HG03354 (cell line): ENCODE data around the gene RPH3AL.

Experiments
- ATAC-seq: cut with Tn5 transposase; IDR thresholded peaks from one replicate; pipeline ENCODE4 v1.9.1; 2021; ENCODE audit warnings: mild to moderate bottlenecking; ENCODE audit not compliant: unreplicated experiment, poor library complexity, severe bottlenecking

Gene RPH3AL

DNA sequence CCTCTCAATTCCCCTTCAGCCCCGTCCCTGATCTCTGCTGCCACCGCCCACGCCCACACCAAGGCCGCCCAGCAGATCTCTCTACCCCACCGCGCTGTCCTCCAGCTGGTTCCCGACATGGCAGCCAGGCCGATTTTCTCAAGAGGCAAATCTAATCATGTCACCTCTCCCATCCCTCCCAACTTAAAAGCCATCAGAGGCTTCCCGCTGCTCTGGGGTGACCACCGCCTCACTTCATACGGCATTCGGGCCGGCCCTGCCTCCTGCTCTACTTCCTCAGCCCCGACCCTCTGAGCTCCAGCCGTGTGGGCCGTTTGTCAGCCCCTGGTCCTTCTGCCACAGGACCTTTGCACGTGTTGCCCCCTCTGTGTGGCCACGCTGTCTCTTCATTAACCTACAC, 63.2 kb downstream of the RPH3AL start:
- no peak for ATAC-seq

- no peak for ATAC-seq
Observed at GRCh38 chr17:288802-289356, 63.7 kb downstream of the RPH3AL start.

- ATAC-seq = no peak
Observed at GRCh38 chr17:286571-286970, 66.0 kb downstream of the RPH3AL start.

GRCh38 chr17:285751-286422, 66.7 kb downstream of the RPH3AL start:
- ATAC-seq = no peak

DNA sequence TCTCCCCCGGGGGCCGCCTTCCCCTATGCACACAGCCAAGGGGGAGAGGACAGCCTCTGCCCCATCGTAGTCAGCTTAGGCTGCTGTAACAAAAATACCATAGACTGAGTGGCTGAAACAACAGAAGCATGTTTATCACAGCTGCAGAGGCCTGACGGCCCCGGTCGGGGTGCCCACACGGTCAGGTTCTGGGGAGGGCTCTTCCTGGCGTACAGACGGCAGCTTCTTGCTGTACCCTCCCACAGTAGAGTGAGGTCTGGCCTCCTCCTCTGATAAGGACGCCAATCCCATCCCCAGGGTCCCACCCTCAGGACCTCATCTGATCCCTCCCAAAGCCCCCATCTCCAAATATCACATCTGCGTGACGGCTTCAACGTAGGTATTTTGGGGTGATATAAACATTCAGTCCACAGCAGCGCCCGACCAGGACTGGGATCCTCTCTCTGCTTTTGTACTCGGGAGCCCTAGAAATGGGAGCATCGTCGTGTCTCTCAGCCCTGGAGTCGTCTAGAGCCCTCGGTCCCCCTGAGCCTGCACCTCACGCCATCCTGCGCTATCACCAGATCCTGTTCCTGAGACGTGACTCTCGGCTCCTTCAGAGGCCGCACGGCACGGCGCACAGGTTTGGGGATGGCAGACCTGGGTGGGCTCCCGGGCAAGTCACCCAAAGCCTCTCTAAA, 67.8 kb downstream of the RPH3AL start:
- ATAC-seq = no peak

DNA sequence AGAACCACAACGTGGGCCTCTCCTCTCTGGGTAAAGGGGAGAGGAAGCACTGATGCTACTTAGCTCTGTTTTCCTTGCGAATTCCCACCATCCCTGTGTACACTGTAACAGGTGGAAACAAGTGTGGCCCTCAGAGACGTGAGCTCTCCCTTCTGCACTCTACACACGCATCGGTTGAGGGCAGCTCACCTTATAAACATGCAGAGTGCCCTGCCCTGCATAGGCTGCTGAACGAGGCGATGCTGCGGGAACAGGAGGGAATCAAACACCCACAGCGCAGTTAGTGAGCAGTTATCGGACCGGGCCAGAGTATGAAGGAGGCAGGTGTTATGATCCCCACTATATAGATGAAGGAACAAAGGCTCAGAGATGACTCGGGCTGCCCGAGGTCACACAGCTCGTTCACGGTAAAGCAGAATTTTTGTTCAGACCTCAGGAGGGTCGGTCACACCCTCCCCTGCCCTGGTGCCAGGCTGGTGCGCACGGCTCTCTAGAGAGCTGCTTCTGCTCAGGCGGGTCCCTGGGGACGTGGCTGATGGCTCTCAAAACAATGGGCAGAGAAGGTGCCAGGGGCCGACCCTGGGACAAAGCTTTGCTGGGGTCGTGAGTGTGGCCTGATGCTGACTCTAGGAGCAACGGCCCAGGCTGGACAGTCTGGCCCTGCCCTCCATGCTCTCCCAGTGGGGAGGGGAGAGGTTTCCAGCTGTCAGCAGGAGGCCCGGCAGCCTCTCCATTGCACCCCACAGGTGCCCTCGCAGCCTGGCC, 68.5 kb downstream of the RPH3AL start:
- ATAC-seq = no peak

GRCh38 chr17:282912-283882, 69.4 kb downstream of the RPH3AL start:
- no peak for ATAC-seq

GRCh38 chr17:282000-282911, 70.4 kb downstream of the RPH3AL start:
- no peak for ATAC-seq

- no peak for ATAC-seq
Observed at GRCh38 chr17:281365-281999, 71.1 kb downstream of the RPH3AL start.

GRCh38 chr17:280901-281300, 71.7 kb downstream of the RPH3AL start:
- no peak for ATAC-seq

GRCh38 chr17:280216-280615, 72.4 kb downstream of the RPH3AL start:
- no peak for ATAC-seq

GRCh38 chr17:279776-280175, 72.8 kb downstream of the RPH3AL start:
- ATAC-seq = no peak

GRCh38 chr17:279331-279730, 73.3 kb downstream of the RPH3AL start:
- ATAC-seq = no peak

- no peak for ATAC-seq
Observed at GRCh38 chr17:278676-279059, 73.9 kb downstream of the RPH3AL start.

DNA sequence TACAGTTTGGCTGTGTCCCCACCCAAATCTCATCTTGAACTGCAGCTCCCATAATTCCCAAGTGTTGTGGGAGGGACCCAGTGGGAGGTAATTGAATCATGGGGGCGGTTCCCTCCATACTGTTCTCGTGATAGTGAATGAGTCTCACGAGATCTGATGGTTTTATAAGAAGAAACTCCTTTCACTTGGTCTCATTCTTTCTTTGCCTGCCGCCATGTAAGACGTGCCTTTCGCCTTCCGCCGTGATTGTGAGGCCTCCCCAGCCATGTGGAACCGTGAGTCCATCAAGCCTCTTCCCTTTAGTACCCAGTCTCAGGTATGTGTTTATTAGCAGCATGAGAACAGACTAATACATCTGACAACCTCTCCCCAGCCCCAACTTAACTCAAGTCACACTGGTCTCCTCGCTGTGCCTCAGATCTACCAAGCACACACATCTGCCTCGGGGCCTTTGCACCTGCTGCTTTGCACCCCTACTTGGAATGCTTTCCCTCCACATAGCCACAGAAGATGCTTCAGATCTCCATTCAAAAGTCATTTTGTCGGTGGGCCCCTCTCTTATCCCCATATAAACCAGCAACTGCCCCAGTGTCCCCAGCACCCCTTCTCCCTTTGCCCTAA, 74.4 kb downstream of the RPH3AL start:
- ATAC-seq = no peak

DNA sequence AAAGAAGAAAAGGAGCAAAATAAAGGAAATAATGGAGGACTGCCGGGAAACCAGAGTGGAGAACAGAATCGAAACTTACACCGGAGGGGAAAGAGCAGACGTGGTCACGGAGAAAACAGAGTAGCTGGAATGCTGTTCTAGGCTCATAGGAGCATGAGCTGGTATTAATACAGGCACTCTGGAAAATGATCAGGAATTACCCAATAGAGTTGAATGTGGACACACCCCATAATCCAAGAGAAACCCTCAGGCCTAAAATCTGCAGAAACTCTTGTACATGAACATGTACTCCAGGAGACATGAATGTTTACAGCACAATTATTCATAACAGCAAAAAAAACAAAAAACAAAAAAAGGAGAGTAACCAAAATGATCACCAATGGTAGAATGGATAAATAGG, 77.7 kb downstream of the RPH3AL start:
- no peak for ATAC-seq

- ATAC-seq = no peak
Observed at GRCh38 chr17:273981-274832, 78.4 kb downstream of the RPH3AL start.
